Measurements from ENCODE around the gene PDGFA.

PDGFA gene

GRCh38 chr7:452226-452751 lies 67.4 kb downstream of the PDGFA start:
- no peak overlapping the region for H3K27ac ChIP-seq
- H3K27me3 ChIP-seq (ENCODE audit: control insufficient read depth, insufficient read depth, low read length) = no peaks in the 10 kb centered on the region
- H3K9ac ChIP-seq = no peak overlapping the region
- H3K79me2 ChIP-seq = no peaks in the 10 kb centered on the region
- TF ChIP-seq CTCF (IDR thresholded peaks at IDR 0.05) = no peak
- H3K9me3 ChIP-seq (ENCODE audit: control insufficient read depth, low read length) = no peaks in the 10 kb centered on the region
- no peak overlapping the region for H3K4me2 ChIP-seq (ENCODE audit: low read length)
- H3K36me3 ChIP-seq (ENCODE audit: control insufficient read depth, insufficient read depth, low read length) = no peaks in the 10 kb centered on the region
- no peak overlapping the region for H3K4me3 ChIP-seq (ENCODE audit: low read depth, low read length)
- peaks cover 6% of the 10 kb centered on the region for H3K4me1 ChIP-seq
- no peak overlapping the region for H2AFZ ChIP-seq

DNA sequence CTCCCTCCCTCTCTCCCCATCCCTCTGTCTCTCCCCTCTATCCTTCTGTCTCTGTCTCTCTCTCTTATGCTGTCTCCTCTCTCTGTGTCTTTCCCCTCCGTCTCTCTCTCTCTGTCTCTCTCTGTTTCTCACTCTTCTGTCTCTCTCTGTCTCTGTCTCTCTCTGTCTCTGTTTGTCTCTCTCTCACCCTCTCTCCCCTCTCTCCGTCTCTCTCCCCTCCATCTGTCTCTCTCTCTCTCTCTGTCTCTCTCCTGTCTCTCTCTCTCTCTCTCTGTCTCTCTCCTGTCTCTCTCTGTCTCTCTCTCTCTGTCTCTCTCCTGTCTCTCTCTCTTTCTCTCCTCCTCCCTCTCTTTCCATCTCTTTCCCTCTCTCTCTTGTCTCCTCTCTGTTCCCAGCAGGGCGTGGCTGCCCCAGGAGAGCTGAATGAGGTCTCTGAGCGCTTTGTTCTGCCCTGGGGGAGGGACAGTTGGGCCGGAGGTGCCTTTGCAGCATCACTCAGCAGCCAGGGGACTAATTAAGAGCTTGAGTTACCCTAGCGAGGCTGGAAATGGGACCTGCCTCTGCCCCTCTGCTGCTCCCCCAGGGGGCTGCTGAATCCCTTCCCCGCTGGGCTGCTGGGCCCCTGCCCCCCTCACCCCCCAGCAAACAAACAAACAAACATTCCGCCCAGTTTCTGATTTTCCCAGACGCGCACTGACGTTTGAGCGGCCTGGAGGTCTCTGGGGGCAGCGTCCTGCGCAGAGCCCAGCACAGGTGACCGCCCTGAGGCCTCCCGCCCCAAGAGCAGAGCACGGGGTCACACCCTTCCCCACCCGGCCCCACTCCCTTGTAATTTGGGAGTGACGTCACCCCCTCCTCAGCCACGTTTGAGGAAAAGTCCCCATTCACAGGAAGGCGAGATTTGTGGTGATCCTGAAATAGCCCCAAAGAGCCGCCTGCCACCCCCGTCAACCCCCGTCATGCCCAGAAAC lies 68.1 kb downstream of the PDGFA start:
- no peak overlapping the region for H3K9ac ChIP-seq
- no peak overlapping the region for H3K4me2 ChIP-seq (ENCODE audit: low read length)
- no peaks in the 10 kb centered on the region for H3K36me3 ChIP-seq (ENCODE audit: control insufficient read depth, insufficient read depth, low read length)
- no peaks in the 10 kb centered on the region for H3K27me3 ChIP-seq (ENCODE audit: control insufficient read depth, insufficient read depth, low read length)
- no peak overlapping the region for H2AFZ ChIP-seq
- peaks cover 6% of the 10 kb centered on the region for H3K4me1 ChIP-seq
- H3K27ac ChIP-seq = no peak overlapping the region
- no peaks in the 10 kb centered on the region for H3K79me2 ChIP-seq
- H3K4me3 ChIP-seq (ENCODE audit: low read depth, low read length) = no peak overlapping the region
- no peaks in the 10 kb centered on the region for H3K9me3 ChIP-seq (ENCODE audit: control insufficient read depth, low read length)
- no peak for TF ChIP-seq CTCF (IDR thresholded peaks at IDR 0.05)

DNA sequence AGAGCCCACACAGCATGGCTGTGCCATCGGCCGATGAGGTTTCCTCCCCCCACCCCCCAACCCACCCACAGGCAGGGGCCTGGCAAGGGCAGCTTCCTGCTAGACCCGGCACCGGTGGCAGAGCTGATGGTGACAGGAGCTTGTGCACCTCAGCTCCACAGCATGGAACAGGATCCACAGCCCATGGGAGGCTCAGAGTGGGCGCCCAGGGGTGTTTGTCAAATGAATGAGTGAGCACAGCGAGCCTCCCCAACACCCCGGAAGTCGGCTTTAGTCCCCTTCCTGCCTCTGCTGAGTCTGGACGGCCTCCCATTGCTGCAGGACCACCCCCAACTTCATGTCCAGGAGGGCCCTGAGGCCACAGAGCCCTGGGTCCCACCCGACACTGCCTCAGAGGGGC lies 68.9 kb downstream of the PDGFA start:
- Histone ChIP-seq H3K27ac (no peak overlapping the region), H3K9ac (no peak overlapping the region), H3K27me3 (ENCODE audit: control insufficient read depth, insufficient read depth, low read length) (no peaks in the 10 kb centered on the region), H3K4me2 (ENCODE audit: low read length) (no peak overlapping the region), H3K4me3 (ENCODE audit: low read depth, low read length) (no peak overlapping the region), H3K4me1 (peaks cover 6% of the 10 kb centered on the region), H2AFZ (no peak overlapping the region), H3K9me3 (ENCODE audit: control insufficient read depth, low read length) (no peaks in the 10 kb centered on the region), H3K79me2 (no peaks in the 10 kb centered on the region), H3K36me3 (ENCODE audit: control insufficient read depth, insufficient read depth, low read length) (no peaks in the 10 kb centered on the region)
- no peak for TF ChIP-seq CTCF (IDR thresholded peaks at IDR 0.05)

- Histone ChIP-seq H2AFZ (no peak overlapping the region), H3K9me3 (ENCODE audit: control insufficient read depth, low read length) (no peaks in the 10 kb centered on the region), H3K4me1 (peaks cover 2% of the 10 kb centered on the region), H3K27me3 (ENCODE audit: control insufficient read depth, insufficient read depth, low read length) (no peaks in the 10 kb centered on the region), H3K79me2 (no peaks in the 10 kb centered on the region), H3K27ac (no peak overlapping the region), H3K36me3 (ENCODE audit: control insufficient read depth, insufficient read depth, low read length) (no peaks in the 10 kb centered on the region), H3K4me2 (ENCODE audit: low read length) (no peak overlapping the region), H3K4me3 (ENCODE audit: low read depth, low read length) (no peak overlapping the region), H3K9ac (no peak overlapping the region)
- no peak for TF ChIP-seq CTCF (IDR thresholded peaks at IDR 0.05)
Measured at GRCh38 chr7:450036-450435, 69.6 kb downstream of the PDGFA start.
